HG03565 (cell line): Measurements from ENCODE around the gene SAP30.

Source experiments
- ATAC-seq: cut with Tn5 transposase; IDR thresholded peaks from one replicate; pipeline ENCODE4 v1.9.1; 2021; ENCODE audit warnings: mild to moderate bottlenecking, moderate library complexity; ENCODE audit not compliant: unreplicated experiment

The SAP30 gene, protein sequence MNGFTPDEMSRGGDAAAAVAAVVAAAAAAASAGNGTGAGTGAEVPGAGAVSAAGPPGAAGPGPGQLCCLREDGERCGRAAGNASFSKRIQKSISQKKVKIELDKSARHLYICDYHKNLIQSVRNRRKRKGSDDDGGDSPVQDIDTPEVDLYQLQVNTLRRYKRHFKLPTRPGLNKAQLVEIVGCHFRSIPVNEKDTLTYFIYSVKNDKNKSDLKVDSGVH

DNA sequence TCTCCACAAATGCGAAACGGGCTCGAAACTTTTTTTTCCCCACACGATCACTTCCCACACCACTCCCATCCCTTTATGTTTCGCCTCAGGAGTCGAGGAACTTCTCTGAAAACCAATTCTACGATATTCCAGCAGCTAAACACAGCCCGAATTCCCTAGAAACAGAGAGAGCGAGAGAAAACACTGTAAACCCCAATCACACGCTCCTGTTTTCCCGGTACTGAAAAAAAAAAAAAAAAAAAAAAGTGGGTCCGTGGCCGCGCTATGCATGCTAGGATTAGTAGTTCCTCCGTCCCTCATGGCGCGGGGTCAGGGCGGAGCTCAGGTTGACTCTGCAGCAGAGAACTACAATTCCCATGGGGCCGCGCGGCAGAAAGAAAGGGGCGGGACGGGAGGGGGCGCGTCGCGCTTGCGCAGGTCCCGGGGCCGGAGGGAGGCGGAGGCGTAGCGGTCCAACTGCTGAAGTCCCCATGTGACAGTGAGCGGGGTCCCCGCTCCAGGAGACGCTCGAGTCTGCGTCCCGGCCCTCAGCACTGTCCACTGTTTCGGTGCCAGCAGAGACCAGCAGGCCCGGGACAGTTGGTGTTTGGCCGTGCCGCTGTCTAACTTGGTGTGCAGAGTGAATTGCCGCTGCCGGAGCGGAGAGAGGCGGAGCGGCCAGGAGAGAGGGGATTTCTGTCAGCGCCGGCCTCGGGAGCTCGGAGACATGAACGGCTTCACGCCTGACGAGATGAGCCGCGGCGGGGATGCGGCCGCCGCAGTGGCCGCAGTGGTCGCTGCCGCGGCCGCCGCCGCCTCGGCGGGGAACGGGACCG is at the start of gene SAP30:
Gene SAP30, plus strand, starts transcription at position 478 of the 815 bp plus-strand sequence. Its CDS starts 229 bp downstream, at position 707.
- ATAC-seq, result peak; percentile 53

DNA sequence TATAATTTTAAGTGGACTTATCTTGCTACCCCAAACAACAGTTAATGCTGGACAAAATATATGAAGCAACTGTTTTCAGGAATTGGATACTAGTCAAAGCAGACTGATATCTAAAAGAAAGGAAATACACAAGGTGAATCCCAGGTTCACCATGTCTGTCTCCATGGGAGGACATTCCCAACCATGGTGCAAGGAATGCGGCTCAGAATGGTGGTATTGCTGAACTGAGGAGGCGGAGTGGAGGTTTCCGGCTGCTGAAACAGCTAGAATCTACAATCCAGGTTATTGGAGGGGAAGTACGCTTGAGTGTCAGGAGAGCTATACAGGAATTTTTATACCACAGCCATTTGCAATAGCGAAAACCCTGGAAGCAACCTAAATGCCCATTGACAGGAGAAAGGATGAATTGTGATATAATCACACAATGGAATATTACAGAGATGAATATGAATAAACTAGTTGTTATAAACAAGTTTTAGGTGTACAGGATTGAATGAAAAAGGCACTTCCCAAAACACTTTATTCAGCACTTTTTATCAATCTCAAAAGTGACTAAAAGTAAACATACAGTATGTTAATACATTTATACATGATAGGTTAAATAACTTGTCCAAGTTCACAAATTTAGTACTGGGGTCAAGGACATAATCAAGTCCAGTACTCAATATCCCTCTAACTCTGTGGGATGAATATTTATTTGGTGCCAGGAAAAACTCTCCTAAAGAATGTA is 45.6 kb upstream of the SAP30 start:
- no peak for ATAC-seq

- ATAC-seq, result no peak
Measured at GRCh38 chr4:173328236-173328901, 42.4 kb upstream of the SAP30 start.

GRCh38 chr4:173330590-173330989 is 40.2 kb upstream of the SAP30 start:
- no peak for ATAC-seq

- no peak for ATAC-seq
Measured at GRCh38 chr4:173332021-173332487, 38.7 kb upstream of the SAP30 start.

DNA sequence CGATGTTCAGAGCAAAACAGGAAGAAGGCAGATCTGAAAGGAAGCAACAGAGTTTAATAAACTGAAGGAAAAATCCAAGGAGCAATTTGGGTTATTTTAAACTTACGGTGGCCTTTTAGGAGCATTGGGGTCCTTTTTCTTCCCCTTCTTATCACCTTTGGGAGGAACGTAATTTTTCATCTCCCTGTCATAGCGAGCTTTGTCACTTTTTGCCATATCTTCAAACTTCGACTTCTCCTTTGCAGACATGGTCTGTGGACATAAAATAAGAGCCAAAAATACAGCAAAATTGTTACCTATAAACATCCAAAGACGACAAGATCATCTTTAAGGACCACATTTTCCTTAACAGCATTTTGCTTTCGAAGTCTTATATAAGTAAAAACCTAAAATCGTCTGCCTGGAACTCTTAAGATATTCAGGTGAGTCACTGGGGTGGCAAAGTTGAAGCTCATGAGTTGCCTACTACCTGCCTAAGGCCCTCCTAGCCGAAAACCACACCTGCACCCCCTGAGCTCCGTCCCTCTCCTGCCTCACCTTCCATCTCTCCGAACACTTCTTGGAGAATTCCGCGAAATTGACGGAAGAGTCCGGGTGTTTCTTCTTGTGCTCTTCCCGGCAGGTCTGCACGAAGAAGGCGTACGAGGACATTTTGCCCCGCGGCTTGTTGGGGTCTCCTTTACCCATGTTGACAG is 37.6 kb upstream of the SAP30 start:
- no peak for ATAC-seq

DNA sequence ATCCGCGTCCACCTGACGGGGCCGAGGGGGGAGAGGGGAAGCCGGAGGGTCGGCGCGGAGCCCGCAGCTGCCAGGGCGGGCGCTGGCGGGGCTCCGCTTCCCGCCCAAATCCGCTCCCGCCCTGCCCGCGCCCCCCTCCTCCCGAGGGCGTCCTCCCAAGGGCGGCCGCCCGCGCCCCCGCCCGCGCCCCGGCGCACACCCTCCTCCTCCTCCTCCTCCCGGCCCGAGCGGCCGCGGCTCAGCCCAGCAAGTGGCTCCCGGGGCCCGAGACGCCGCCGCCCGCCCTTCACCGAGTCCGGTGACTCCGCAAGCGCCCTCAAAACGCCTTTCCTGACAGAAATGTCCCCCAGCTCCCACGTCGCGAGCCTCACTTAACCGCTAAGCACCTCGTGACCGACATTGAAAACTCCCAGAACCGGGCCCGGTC is 37.1 kb upstream of the SAP30 start:
- no peak for ATAC-seq

DNA sequence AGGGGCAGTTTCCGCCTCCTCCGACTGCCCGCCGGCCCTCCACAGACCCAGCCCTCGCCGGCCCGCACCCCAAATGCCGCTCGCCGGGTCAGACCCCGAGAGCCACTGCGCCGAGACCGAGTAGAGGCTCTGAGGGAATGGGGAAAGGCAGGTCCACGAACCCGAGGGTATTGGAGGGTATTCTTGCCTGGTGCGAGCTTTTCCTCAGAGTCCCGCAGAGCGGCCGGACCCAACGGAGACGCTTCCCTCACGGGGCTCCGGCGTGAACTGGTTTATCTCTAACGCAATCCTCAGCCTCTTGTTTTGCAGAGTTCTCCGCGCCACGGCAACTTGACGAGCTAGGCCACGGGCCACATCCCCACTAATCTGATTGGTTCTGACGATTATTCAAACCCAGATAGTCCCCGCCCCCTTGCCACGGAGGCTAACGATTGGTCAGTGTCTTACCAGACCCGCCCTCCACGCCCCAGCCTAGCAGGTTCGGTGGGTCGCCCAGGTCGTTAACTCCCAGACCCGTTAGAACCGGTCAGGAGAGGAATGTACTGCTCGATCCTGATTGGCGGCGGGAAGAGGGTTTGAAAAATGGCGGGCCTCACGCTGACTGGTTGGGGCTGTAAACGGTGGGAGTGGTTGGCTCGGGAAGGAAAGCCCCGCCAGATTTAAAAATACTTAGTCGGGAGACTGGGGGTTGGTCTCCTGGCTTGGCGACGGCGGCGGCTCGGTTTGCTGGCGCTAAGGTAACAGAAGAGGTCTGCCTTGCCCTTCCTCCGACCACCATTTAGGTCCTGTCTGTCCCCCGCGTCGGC is 36.5 kb upstream of the SAP30 start, which contains the start of gene HMGB2:
Gene HMGB2, minus strand, starts transcription at position 274 of the 806 bp plus-strand sequence. CDS start 709 bp downstream, outside the sequence.
- peak; percentile 89 for ATAC-seq

- ATAC-seq, result peak; percentile 27
Measured at GRCh38 chr4:173334891-173335752, 35.6 kb upstream of the SAP30 start.

DNA sequence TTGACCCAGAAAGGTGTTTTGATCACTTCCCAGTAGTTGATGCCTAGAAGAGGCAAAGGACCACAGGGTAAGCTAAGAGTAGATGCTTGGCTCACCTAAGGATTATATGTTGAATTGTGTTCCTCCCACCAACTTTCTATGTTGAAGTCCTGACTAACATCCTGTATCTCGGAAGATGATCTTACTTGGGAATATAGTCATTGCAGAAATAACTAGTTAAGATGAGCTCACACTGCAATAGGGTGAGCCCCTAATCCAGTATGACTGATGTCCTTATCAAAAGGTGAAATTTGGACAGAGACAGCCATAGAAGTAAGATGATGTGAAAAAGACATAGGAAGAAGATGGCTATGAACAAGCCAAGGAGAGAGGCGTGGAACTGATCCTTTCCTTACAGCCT is 33.3 kb upstream of the SAP30 start:
- no peak for ATAC-seq

DNA sequence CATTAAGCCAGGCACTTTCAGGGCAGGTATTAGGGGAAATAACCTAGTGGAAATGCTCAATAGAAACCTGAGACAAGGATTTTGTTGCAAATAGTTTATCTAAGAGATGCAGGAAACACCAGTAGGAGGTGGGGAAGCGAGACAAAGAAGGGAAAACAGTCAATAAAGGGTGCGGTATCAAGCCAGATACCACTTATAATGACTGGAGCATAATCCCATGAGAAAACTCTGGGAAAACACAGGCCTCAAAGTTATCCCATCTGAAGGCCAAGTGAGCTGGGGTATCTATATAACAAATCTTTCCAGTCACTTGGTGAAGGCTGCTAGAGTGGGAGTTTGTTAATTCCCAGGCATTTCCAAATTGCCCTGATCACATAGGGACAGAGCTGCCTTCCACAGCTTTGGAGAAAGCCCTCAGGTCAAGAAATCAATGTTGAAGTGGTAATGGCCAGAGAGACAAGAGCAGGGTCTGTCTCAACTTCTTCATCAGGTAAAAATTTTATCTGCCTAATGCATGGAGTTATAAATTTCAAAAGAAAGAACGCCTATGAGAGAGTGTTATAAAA is 26.8 kb upstream of the SAP30 start:
- no peak for ATAC-seq

- peak; percentile 51 for ATAC-seq
Measured at GRCh38 chr4:173345648-173346047, 25.1 kb upstream of the SAP30 start.

DNA sequence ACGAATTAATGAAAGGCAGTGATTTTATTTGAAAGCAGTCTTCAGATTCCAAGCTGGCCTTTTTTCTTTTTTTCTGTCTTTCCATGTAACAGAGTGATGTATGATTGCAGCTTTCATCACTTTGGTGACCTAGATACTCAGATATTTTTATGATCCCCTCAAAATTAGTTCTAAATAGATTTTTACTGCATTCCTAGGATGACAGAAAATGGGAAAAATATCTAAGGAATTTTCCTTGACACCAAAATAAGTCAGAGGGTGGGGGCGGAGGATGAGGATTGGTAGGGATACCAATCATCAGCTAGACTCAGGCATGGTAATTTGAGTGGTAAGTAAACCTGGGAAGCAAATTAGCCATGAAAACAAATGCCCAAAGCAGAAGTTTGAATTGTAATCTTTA is 24.7 kb upstream of the SAP30 start:
- ATAC-seq, result no peak

DNA sequence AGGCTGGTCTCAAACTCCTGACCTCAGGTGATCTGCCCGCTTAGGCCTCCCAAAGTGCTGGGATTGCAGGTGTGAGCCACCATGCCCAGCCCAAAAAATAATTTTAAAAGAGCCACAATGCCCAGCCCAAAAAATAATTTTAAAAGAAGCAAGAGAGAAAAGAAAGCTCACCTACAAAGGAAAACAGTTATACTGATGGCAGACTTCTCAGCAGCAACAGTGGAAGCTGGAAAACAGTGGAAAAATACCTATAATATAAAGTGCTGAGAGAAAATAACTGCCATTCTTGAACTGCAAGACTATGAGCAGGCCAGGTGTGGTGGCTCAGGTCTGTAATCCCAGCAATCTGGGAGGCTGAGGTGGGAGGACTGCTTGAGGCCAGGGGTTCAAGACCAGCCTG is 23.3 kb upstream of the SAP30 start:
- no peak for ATAC-seq

- ATAC-seq, result no peak
Measured at GRCh38 chr4:173357939-173358338, 12.8 kb upstream of the SAP30 start.

GRCh38 chr4:173360587-173361221 is 10.1 kb upstream of the SAP30 start:
- no peak for ATAC-seq

DNA sequence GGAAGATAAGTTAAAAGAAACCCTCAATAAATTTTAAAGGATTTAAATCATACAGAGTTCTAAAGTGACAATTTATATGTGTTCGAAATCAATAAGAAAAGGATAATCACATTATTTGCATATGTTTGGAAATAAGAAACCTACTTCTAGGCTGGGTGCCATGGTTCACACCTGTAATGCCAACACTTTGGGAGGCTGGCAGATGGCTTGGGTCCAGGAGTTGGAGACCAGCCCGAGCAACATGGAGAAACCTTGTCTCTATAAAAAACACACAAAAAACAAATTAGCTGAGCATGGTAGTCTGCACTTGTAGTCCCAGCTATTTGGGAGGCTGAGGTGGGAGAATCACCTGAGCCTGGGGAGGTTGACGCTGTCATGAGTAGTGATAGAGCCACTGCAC is 8.1 kb upstream of the SAP30 start:
- ATAC-seq, result no peak
